ENCODE measurements around the gene DACH1. TPM values are rescaled to one million over a fixed set of nuclear protein-coding genes. Genes with fewer than 3 reads are reported as not detected.

The DACH1 gene
- total and polyA plus RNA-seq, 2 of the 8 experiments (the other 6 are each of a cell fraction or from before 2014, with no cell fraction given): 0.12 to 0.67 TPM

DNA sequence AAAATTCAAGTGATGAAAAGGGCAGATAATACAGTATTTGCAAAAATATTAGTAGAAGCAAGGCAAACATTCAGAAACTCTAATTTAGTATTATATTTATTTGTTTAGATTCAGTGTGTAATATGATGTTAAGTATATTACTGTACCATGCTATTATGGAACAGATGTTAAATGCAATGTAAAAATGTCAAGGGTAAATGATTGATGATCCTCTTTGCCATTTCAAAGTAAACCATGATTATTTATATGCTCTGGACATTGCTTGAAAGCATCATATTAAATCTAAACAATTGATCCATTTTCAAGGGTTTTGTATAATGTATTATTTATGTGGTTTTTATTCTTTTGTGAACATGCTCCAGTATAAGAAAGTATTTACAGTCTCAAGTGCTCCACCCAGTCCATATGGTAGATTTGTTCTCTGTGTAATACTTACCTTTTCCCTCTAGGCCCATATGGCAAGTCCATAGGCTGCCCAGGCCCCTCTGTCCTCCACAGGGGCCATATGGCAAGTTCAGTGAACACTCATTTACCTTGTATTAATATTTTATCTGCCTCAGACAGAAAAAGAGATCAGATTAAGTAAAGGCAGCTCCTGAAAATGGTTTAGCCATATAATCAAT lies 353.5 kb downstream of the DACH1 start:
- H3K56ac ChIP-seq (replicated peaks; ENCODE audit: insufficient read length, low read depth, low read length): no peak overlapping the region
- H2BK120ac ChIP-seq (replicated peaks; ENCODE audit: low read depth, low read length): no peak overlapping the region
- H3K79me1 ChIP-seq (ENCODE audit: low read depth, low read length): no peaks in the 10 kb centered on the region
- FAIRE-seq (no peak), DNase-seq (ENCODE audit: low read depth in 1 of 2, low spot score in 2 of 2) (no peak)
- H4K91ac ChIP-seq (replicated peaks; ENCODE audit: insufficient read length, low read length): no peak overlapping the region
- no peak overlapping the region for H3K4me2 ChIP-seq (ENCODE audit: insufficient read depth in 1 of 2, low read depth in 2 of 2, low read length in 2 of 2)
- no peaks in the 10 kb centered on the region for H3K79me2 ChIP-seq (ENCODE audit: control insufficient read depth in 1 of 2, insufficient read depth in 2 of 2, low read length in 2 of 2)
- H3K4me3 ChIP-seq (ENCODE audit: extremely low read depth in 1 of 4, insufficient read depth in 2 of 4, low read depth in 3 of 4, low read length in 4 of 4): no peak overlapping the region
- no peak overlapping the region for H2AFZ ChIP-seq (ENCODE audit: low read length)
- no peak overlapping the region for H3K4ac ChIP-seq (replicated peaks; ENCODE audit: insufficient read length, low read depth, low read length)
- no peak overlapping the region for H4K5ac ChIP-seq (ENCODE audit: insufficient read length, low read depth, low read length)
- no peak overlapping the region for H3K18ac ChIP-seq (ENCODE audit: extremely low read depth, low read length)
- H2AK5ac ChIP-seq (ENCODE audit: low read depth, low read length): no peak overlapping the region
- H2BK20ac ChIP-seq (ENCODE audit: low read length): no peak overlapping the region
- H3K14ac ChIP-seq (ENCODE audit: insufficient read length): no peak overlapping the region
- H2BK5ac ChIP-seq (ENCODE audit: low read depth, low read length): no peak overlapping the region
- H3K36me3 ChIP-seq (ENCODE audit: control insufficient read depth in 2 of 4, insufficient read depth in 4 of 4, low read length in 3 of 4): no peaks in the 10 kb centered on the region
- POLR2A ChIA-PET (ENCODE audit: partially characterized antibody): no interaction called here
- H2BK12ac ChIP-seq (ENCODE audit: low read depth, low read length): no peak overlapping the region
- no peaks in the 10 kb centered on the region for H3K23me2 ChIP-seq (ENCODE audit: low read depth, low read length)
- H3K9ac ChIP-seq (replicated peaks in 1 of 4; ENCODE audit: extremely low read depth in 1 of 4, low read depth in 3 of 4, low read length in 3 of 4): no peak overlapping the region
- CTCF ChIA-PET (ENCODE audit: partially characterized antibody): no interaction called here
- no peaks in the 10 kb centered on the region for H3K4me1 ChIP-seq (replicated peaks in 1 of 4; ENCODE audit: control insufficient read depth in 3 of 4, insufficient read depth in 4 of 4, low read length in 3 of 4)
- H3K9me3 ChIP-seq (ENCODE audit: insufficient read depth in 2 of 2, low read depth in 1 of 2, low read length in 1 of 2): no peaks in the 10 kb centered on the region
- H2BK15ac ChIP-seq (ENCODE audit: low read length): no peak overlapping the region
- no peak overlapping the region for H3K27ac ChIP-seq (ENCODE audit: low read depth, low read length)
- H4K8ac ChIP-seq (ENCODE audit: extremely low read depth, insufficient read depth, low read length): no peak overlapping the region
- H3K27me3 ChIP-seq (replicated peaks in 1 of 4; ENCODE audit: control insufficient read depth in 3 of 4, extremely low read depth in 1 of 4, insufficient read depth in 3 of 4, low read length in 3 of 4): peaks cover 0 to 1% (median 0%) of the 10 kb centered on the region in 4 experiments; a peak in 1 of 7 replicates
- H3K23ac ChIP-seq (ENCODE audit: insufficient read length): no peak overlapping the region
- H4K20me1 ChIP-seq (replicated peaks in 1 of 2; ENCODE audit: control insufficient read depth in 1 of 2, insufficient read depth in 2 of 2, low read length in 2 of 2): no peaks in the 10 kb centered on the region
- TF ChIP-seq BCL11A (IDR thresholded peaks at IDR 0.05; ENCODE audit: low read depth in 2 of 2, low read length in 2 of 2): no peak
- no peak for TF ChIP-seq SP2 (IDR thresholded peaks at IDR 0.05; ENCODE audit: low read length)
- no peak for TF ChIP-seq RBBP5 (IDR thresholded peaks at IDR 0.05; ENCODE audit: borderline replicate concordance, low read depth, low read length)
- TF ChIP-seq EZH2 (IDR thresholded peaks at IDR 0.05; ENCODE audit: low read depth, low read length, severe bottlenecking): no peak
- TF ChIP-seq POU5F1 (IDR thresholded peaks at IDR 0.05; ENCODE audit: low read depth, low read length): no peak
- no peak for TF ChIP-seq CBX5 (IDR thresholded peaks at IDR 0.05; ENCODE audit: low read depth, low read length)
- no peak for TF ChIP-seq GTF2F1 (IDR thresholded peaks at IDR 0.05; ENCODE audit: borderline replicate concordance, low read depth, low read length)
- no peak for TF ChIP-seq CTBP2 (IDR thresholded peaks at IDR 0.05; ENCODE audit: borderline replicate concordance, insufficient read depth, insufficient read length, low read length)
- TF ChIP-seq SAP30 (IDR thresholded peaks at IDR 0.05; ENCODE audit: insufficient read depth, insufficient replicate concordance, low read length): no peak
- no peak for TF ChIP-seq RNF2 (IDR thresholded peaks at IDR 0.05; ENCODE audit: borderline replicate concordance, low read depth, low read length, missing control alignments, poor library complexity, severe bottlenecking)
- no peak for TF ChIP-seq HDAC6 (IDR thresholded peaks at IDR 0.05; ENCODE audit: low read depth, low read length)
- no peak for TF ChIP-seq EGR1 (IDR thresholded peaks at IDR 0.05; ENCODE audit: borderline replicate concordance, low read depth, low read length)
- TF ChIP-seq CHD1 (IDR thresholded peaks at IDR 0.05; ENCODE audit: low read depth, low read length): no peak
- TF ChIP-seq POLR2A (IDR thresholded peaks at IDR 0.05; ENCODE audit: control extremely low read depth in 1 of 2, low read depth in 2 of 2, low read length in 2 of 2): no peak
- TF ChIP-seq TEAD4 (IDR thresholded peaks at IDR 0.05; ENCODE audit: low read depth, low read length): no peak

Measured in H1 (cell line).